ENCODE results near the gene FRMD4B. TPM values are rescaled to one million over a fixed set of nuclear protein-coding genes. Genes with fewer than 3 reads are reported as not detected.

Gene FRMD4B
- total RNA-seq, 1 donor from 2014 or later: 140 TPM

- H3K4me1 Mint-ChIP-seq: peaks cover 18% of the 10 kb centered on the region
- DNase-seq (ENCODE audit: low spot score in 2 of 2, unreplicated experiment in 2 of 2): no peak
- no peaks in the 10 kb centered on the region for H3K9me3 Mint-ChIP-seq
- H3K4me3 Mint-ChIP-seq: no peak overlapping the region
- peaks cover 90% of the 10 kb centered on the region for H3K27me3 Mint-ChIP-seq (ENCODE audit: low read depth)
- TF ChIP-seq, protein P1, sequence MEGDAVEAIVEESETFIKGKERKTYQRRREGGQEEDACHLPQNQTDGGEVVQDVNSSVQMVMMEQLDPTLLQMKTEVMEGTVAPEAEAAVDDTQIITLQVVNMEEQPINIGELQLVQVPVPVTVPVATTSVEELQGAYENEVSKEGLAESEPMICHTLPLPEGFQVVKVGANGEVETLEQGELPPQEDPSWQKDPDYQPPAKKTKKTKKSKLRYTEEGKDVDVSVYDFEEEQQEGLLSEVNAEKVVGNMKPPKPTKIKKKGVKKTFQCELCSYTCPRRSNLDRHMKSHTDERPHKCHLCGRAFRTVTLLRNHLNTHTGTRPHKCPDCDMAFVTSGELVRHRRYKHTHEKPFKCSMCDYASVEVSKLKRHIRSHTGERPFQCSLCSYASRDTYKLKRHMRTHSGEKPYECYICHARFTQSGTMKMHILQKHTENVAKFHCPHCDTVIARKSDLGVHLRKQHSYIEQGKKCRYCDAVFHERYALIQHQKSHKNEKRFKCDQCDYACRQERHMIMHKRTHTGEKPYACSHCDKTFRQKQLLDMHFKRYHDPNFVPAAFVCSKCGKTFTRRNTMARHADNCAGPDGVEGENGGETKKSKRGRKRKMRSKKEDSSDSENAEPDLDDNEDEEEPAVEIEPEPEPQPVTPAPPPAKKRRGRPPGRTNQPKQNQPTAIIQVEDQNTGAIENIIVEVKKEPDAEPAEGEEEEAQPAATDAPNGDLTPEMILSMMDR (IDR thresholded peaks at IDR 0.05; ENCODE audit: unreplicated experiment): no peak
- H3K36me3 Mint-ChIP-seq: no peaks in the 10 kb centered on the region
- H3K27ac Mint-ChIP-seq: no peak overlapping the region
These were observed 1.6 kb downstream of the FRMD4B start for GRCh38 chr3:69384326-69384725.

GRCh38 chr3:69379661-69380060 lies 6.2 kb downstream of the FRMD4B start:
- peaks cover 6% of the 10 kb centered on the region for H3K9me3 Mint-ChIP-seq
- H3K27me3 Mint-ChIP-seq (ENCODE audit: low read depth): peaks cover 58% of the 10 kb centered on the region
- peaks cover 5% of the 10 kb centered on the region for H3K4me1 Mint-ChIP-seq
- H3K27ac Mint-ChIP-seq: no peak overlapping the region
- no peak for DNase-seq (ENCODE audit: low spot score in 2 of 2, unreplicated experiment in 2 of 2)
- TF ChIP-seq, protein P1 (IDR thresholded peaks at IDR 0.05; ENCODE audit: unreplicated experiment): no peak
- H3K36me3 Mint-ChIP-seq: no peaks in the 10 kb centered on the region
- H3K4me3 Mint-ChIP-seq: no peak overlapping the region

- Mint-ChIP-seq H3K36me3 (no peaks in the 10 kb centered on the region), H3K27me3 (ENCODE audit: low read depth) (peaks cover 50% of the 10 kb centered on the region), H3K4me1 (no peaks in the 10 kb centered on the region), H3K4me3 (no peak overlapping the region), H3K27ac (no peak overlapping the region), H3K9me3 (peaks cover 6% of the 10 kb centered on the region)
- TF ChIP-seq, protein P1 (IDR thresholded peaks at IDR 0.05; ENCODE audit: unreplicated experiment): no peak
- DNase-seq (ENCODE audit: low spot score in 2 of 2, unreplicated experiment in 2 of 2): no peak
These were observed 7.6 kb downstream of the FRMD4B start for GRCh38 chr3:69378112-69378802.

- no peak overlapping the region for H3K27ac Mint-ChIP-seq
- peaks cover 6% of the 10 kb centered on the region for H3K9me3 Mint-ChIP-seq
- H3K4me1 Mint-ChIP-seq: no peaks in the 10 kb centered on the region
- no peak overlapping the region for H3K4me3 Mint-ChIP-seq
- peaks cover 43% of the 10 kb centered on the region for H3K27me3 Mint-ChIP-seq (ENCODE audit: low read depth)
- TF ChIP-seq, protein P1 (IDR thresholded peaks at IDR 0.05; ENCODE audit: unreplicated experiment): no peak
- no peaks in the 10 kb centered on the region for H3K36me3 Mint-ChIP-seq
- DNase-seq (ENCODE audit: low spot score in 2 of 2, unreplicated experiment in 2 of 2): no peak
These were observed 8.6 kb downstream of the FRMD4B start for GRCh38 chr3:69377262-69377661.

- Mint-ChIP-seq H3K27me3 (ENCODE audit: low read depth) (peaks cover 43% of the 10 kb centered on the region), H3K27ac (no peak overlapping the region), H3K36me3 (no peaks in the 10 kb centered on the region), H3K4me1 (no peaks in the 10 kb centered on the region), H3K4me3 (no peak overlapping the region), H3K9me3 (peaks cover 6% of the 10 kb centered on the region)
- no peak for DNase-seq (ENCODE audit: low spot score in 2 of 2, unreplicated experiment in 2 of 2)
- TF ChIP-seq, protein P1 (IDR thresholded peaks at IDR 0.05; ENCODE audit: unreplicated experiment): no peak
These were observed 9.2 kb downstream of the FRMD4B start for GRCh38 chr3:69376731-69377130.

Data from mesothelial cell of epicardium (in vitro differentiated cells).